SK-N-SH (cell line): ENCODE measurements around the gene SLC4A9. TPM values are rescaled to one million over a fixed set of nuclear protein-coding genes. Genes with fewer than 3 reads are reported as not detected.

ENCODE experiments used
- CTCF ChIA-PET: fragments of 300-600, 350-600 bp; formaldehyde crosslinking; extraction: SDS; loops from one replicate; lab custom pipeline; 2021; lab: Yijun Ruan, JAX
- POLR2A ChIA-PET: fragments of 350-600 bp; sonication (Branson Sonifier 250); formaldehyde crosslinking; extraction: SDS; loops from one replicate; lab custom pipeline; 2020; ENCODE audit warnings: antibody characterized with exemption, inconsistent platforms; lab: Yijun Ruan, JAX
- DNase-seq: peaks from one replicate; pipeline ENCODE4 v3.0.0; 2012
- H2AFZ ChIP-seq: fragments of 200-600 bp; sonication (generic); 2 replicates; pipeline ENCODE4 v1.8.1; 2016; ENCODE audit warnings: antibody characterized with exemption, mild to moderate bottlenecking, low read depth
- H3F3A ChIP-seq: fragments of 200-600 bp; sonication (generic); replicated peaks from 2 replicates; pipeline ENCODE3; 2016; ENCODE audit warnings: antibody characterized with exemption, mild to moderate bottlenecking; ENCODE audit not compliant: insufficient read depth
- H3K27ac ChIP-seq, 2 experiments: fragments of 200-500 bp in 1 of 2; fragments of 200-600 bp in 1 of 2; sonication (Bioruptor generic) in 1 of 2; sonication (generic), shearing (Covaris generic) in 1 of 2; 2 replicates each; pipeline versions ENCODE4 v1.5.1 to v1.6.1; 2014 to 2016; ENCODE audit warnings: low read depth in 2 of 2, inconsistent platforms in 1 of 2, low read length in 1 of 2, mild to moderate bottlenecking in 1 of 2, mixed read lengths in 1 of 2
- H3K27me3 ChIP-seq: fragments of 200-600 bp; sonication (generic), shearing (Covaris generic); 2 replicates; pipeline ENCODE4 v1.6.1; 2016; ENCODE audit warnings: mixed run types; ENCODE audit not compliant: insufficient read depth
- H3K36me3 ChIP-seq, 2 experiments: fragments of 200-500 bp in 1 of 2; fragments of 200-600 bp in 1 of 2; sonication (Bioruptor generic) in 1 of 2; sonication (generic) in 1 of 2; replicated peaks in 1 of 2; 2 replicates each; pipeline versions ENCODE3 to v1.5.1; 2014 to 2016; ENCODE audit warnings: low read length in 1 of 2, mild to moderate bottlenecking in 1 of 2; ENCODE audit not compliant: insufficient read depth in 2 of 2, control insufficient read depth in 1 of 2
- H3K4me1 ChIP-seq, 2 experiments: fragments of 200-500 bp in 1 of 2; fragments of 200-600 bp in 1 of 2; sonication (Bioruptor generic) in 1 of 2; sonication (generic), shearing (Covaris generic) in 1 of 2; 2 replicates each; pipeline versions ENCODE4 v1.5.1 to v1.6.1; 2014 to 2016; ENCODE audit warnings: low read depth in 1 of 2, low read length in 1 of 2, mixed run types in 1 of 2; ENCODE audit not compliant: insufficient read depth in 2 of 2, control insufficient read depth in 1 of 2
- H3K4me2 ChIP-seq: fragments of 200-600 bp; sonication (generic), shearing (Covaris generic); 2 replicates; pipeline ENCODE4 v1.6.1; 2017; ENCODE audit warnings: mixed run types
- H3K4me3 ChIP-seq, 2 experiments: fragments of 200-500 bp in 1 of 2; fragments of 200-600 bp in 1 of 2; sonication (Bioruptor generic) in 1 of 2; sonication (generic), shearing (Covaris generic) in 1 of 2; 2 replicates each; pipeline versions ENCODE4 v1.5.1 to v1.8.1; 2014 to 2016; ENCODE audit warnings: low read depth in 2 of 2, inconsistent platforms in 1 of 2, low read length in 1 of 2, mild to moderate bottlenecking in 1 of 2, mixed read lengths in 1 of 2, moderate library complexity in 1 of 2
- H3K79me2 ChIP-seq: fragments of 200-600 bp; sonication (generic); 2 replicates; pipeline ENCODE4 v1.8.1; 2017; ENCODE audit warnings: mild to moderate bottlenecking; ENCODE audit not compliant: insufficient read depth
- H3K9ac ChIP-seq: fragments of 200-600 bp; sonication (generic); 2 replicates; pipeline ENCODE4 v1.6.1; 2017; ENCODE audit warnings: mixed run types
- H3K9me2 ChIP-seq: fragments of 200-600 bp; sonication (generic); 2 replicates; pipeline ENCODE4 v1.6.1; 2017; ENCODE audit warnings: mixed run types
- H3K9me3 ChIP-seq: fragments of 200-600 bp; sonication (generic); 2 replicates; pipeline ENCODE4 v1.6.1; 2017; ENCODE audit warnings: mixed run types, mild to moderate bottlenecking, moderate library complexity
- H4K20me1 ChIP-seq: fragments of 200-600 bp; sonication (generic); 2 replicates; pipeline ENCODE4 v1.6.1; 2017; ENCODE audit warnings: mild to moderate bottlenecking, mixed run types; ENCODE audit not compliant: insufficient read depth
- ELF1 ChIP-seq: IDR thresholded peaks from 2 replicates; pipeline ENCODE4 v1.4.0; 2012
- EP300 ChIP-seq, 2 experiments: IDR thresholded peaks; 2 replicates each; pipeline versions ENCODE4 v1.4.0 to v1.6.1; 2012; ENCODE audit warnings: borderline replicate concordance in 1 of 2, low read depth in 1 of 2, low read length in 1 of 2
- FOXJ3 ChIP-seq: sonication (generic); formaldehyde crosslinking; IDR thresholded peaks from 2 replicates; pipeline ENCODE4 v1.5.1; 2020; ENCODE audit warnings: mild to moderate bottlenecking, missing genetic modification reagents
- FOXM1 ChIP-seq: IDR thresholded peaks from 2 replicates; pipeline ENCODE4 v1.4.0; 2012; ENCODE audit warnings: low read depth, mild to moderate bottlenecking
- GATA2 ChIP-seq: sonication (generic); formaldehyde crosslinking; IDR thresholded peaks from 2 replicates; pipeline ENCODE4 v1.5.0; 2020; ENCODE audit warnings: mild to moderate bottlenecking, missing genetic modification reagents
- MEF2A ChIP-seq: IDR thresholded peaks from 2 replicates; pipeline ENCODE4 v1.4.0; 2012; ENCODE audit warnings: low read depth, borderline replicate concordance
- NFIC ChIP-seq: IDR thresholded peaks from 2 replicates; pipeline ENCODE4 v1.4.0; 2012; ENCODE audit warnings: borderline replicate concordance
- NRF1 ChIP-seq: IDR thresholded peaks from 2 replicates; pipeline ENCODE4 v1.6.1; 2012; ENCODE audit warnings: low read depth, mild to moderate bottlenecking, low read length
- POLR2AphosphoS5 ChIP-seq: IDR thresholded peaks from 2 replicates; pipeline ENCODE4 v1.6.1; 2012; ENCODE audit warnings: low read depth, low read length
- RAD21 ChIP-seq: IDR thresholded peaks from 2 replicates; pipeline ENCODE4 v1.6.1; 2012; ENCODE audit warnings: mild to moderate bottlenecking, low read length
- RFX5 ChIP-seq: IDR thresholded peaks from 2 replicates; pipeline ENCODE4 v1.6.1; 2012; ENCODE audit warnings: mild to moderate bottlenecking, improper control_type of control experiment, low read length
- RXRA ChIP-seq: IDR thresholded peaks from 2 replicates; pipeline ENCODE4 v1.4.0; 2012; ENCODE audit warnings: low read depth, mild to moderate bottlenecking, borderline replicate concordance
- SIN3A ChIP-seq: IDR thresholded peaks from 2 replicates; pipeline ENCODE4 v1.6.1; 2012; ENCODE audit warnings: low read depth, mild to moderate bottlenecking, low read length, moderate library complexity, borderline replicate concordance
- SMC3 ChIP-seq: IDR thresholded peaks from 2 replicates; pipeline ENCODE4 v1.6.1; 2012; ENCODE audit warnings: low read depth, low read length, improper control_type of control experiment
- TAF1 ChIP-seq: IDR thresholded peaks from 2 replicates; pipeline ENCODE4 v1.6.1; 2012; ENCODE audit warnings: low read depth, mild to moderate bottlenecking, low read length, moderate library complexity, borderline replicate concordance
- TCF12 ChIP-seq: IDR thresholded peaks from 2 replicates; pipeline ENCODE4 v1.4.0; 2012
- USF2 ChIP-seq: fragments of 150-350 bp; IDR thresholded peaks from 2 replicates; pipeline ENCODE4 v1.6.1; 2017; ENCODE audit warnings: antibody characterized with exemption, low read length, low read depth, borderline replicate concordance
- YY1 ChIP-seq: IDR thresholded peaks from 2 replicates; pipeline ENCODE4 v1.4.0; 2012; ENCODE audit warnings: low read depth, mild to moderate bottlenecking
- ZBTB33 ChIP-seq: IDR thresholded peaks from 2 replicates; pipeline ENCODE4 v1.4.0; 2012; ENCODE audit warnings: low read depth, borderline replicate concordance
- WGBS: methylation state at CpG from one replicate; pipeline ENCODE4 v1.1.6; 2017; ENCODE audit warnings: low lambda C conversion rate; 5-methylcytosine and 5-hydroxymethylcytosine counted together
- polyA plus RNA-seq, 3 experiments: library from polyadenylated mRNA; depleted of rRNA; stranded (reverse); fragments of >200 nt; gene quantifications; 2 replicates each; pipeline ENCODE4 v1.2.3, GENCODE V29; 2012
- TF ChIP-seq, protein P1 (sequence below): IDR thresholded peaks from 2 replicates; pipeline ENCODE4 v1.4.0; 2012; ENCODE audit warnings: low read depth

Gene SLC4A9
- 0.02 TPM in 1 of 2 replicates, not detected in the other for polyA plus RNA-seq (2012; rRNA removed)
- 0.01 TPM in 2 replicates for polyA plus RNA-seq (2012; cell fraction: cytosol; rRNA removed)
- polyA plus RNA-seq (2012; cell fraction: nucleus; rRNA removed), result 0.09 and 0.10 TPM in 2 replicates

- no peaks in the 10 kb centered on the region for H3K36me3 ChIP-seq
- no peaks in the 10 kb centered on the region for H3K79me2 ChIP-seq
- no peak within 1 kb of the TSS for H3K4me2 ChIP-seq
- ChIA-PET POLR2A (no interaction called here), CTCF (interaction anchor here (0.7 to 4.8 kb wide), 8 partner anchors 8 to 359 kb away, joined by 3 to 62 read pairs (median 8); no protein-coding TSS in a partner anchor)
- no peaks in the 10 kb centered on the region for H3K27me3 ChIP-seq
- H3K9me2 ChIP-seq, result no peaks in the 10 kb centered on the region
- TF ChIP-seq TAF1, result no peak
- no peak within 1 kb of the TSS for H2AFZ ChIP-seq
- no peak within 1 kb of the TSS for H3K9ac ChIP-seq
- no peaks in the 10 kb centered on the region for H3K9me3 ChIP-seq
- peaks cover 0 to 6% of the 10 kb centered on the region in 2 experiments; a peak in 1 of 4 replicates for H3K4me1 ChIP-seq
- H3K4me3 ChIP-seq, result no peak within 1 kb of the TSS; a peak in 1 of 4 replicates
- H3K27ac ChIP-seq, result no peak within 1 kb of the TSS
- peaks cover 4% of the 10 kb centered on the region for H3F3A ChIP-seq
- no peak for DNase-seq
- no peaks in the 10 kb centered on the region for H4K20me1 ChIP-seq
- WGBS, result 86% methylated on average over 2 of the region's 2 CpGs
These were observed at the start of gene SLC4A9 for GRCh38 chr5:140360101-140360500. TSS of gene SLC4A9 (plus strand) at chr5:140360194. CDS start at chr5:140360237, 43 bp downstream.

GRCh38 chr5:140310434-140310833, 49.6 kb upstream of the SLC4A9 start:
- no peak overlapping the region for H3K4me3 ChIP-seq
- H3K9me3 ChIP-seq, result no peaks in the 10 kb centered on the region
- WGBS, result 72% methylated on average over 2 of the region's 2 CpGs
- H3K4me1 ChIP-seq, result peaks cover 0 to 29% of the 10 kb centered on the region in 2 experiments; a peak in 3 of 4 replicates
- no peaks in the 10 kb centered on the region for H3K36me3 ChIP-seq
- H3K27me3 ChIP-seq, result no peaks in the 10 kb centered on the region
- no peaks in the 10 kb centered on the region for H3K9me2 ChIP-seq
- no peaks in the 10 kb centered on the region for H4K20me1 ChIP-seq
- ChIA-PET CTCF (interaction anchor here (1.0 to 2.1 kb wide), 3 partner anchors 10 to 41 kb away, joined by 3 to 6 read pairs (median 6); partner anchors contain the start of gene HBEGF), POLR2A (no interaction called here)
- H3K9ac ChIP-seq, result peak overlapping the region; percentile 87
- H3K79me2 ChIP-seq, result no peaks in the 10 kb centered on the region
- peak overlapping the region in 1 of 2 experiments; percentile 100; a peak in 2 of 4 replicates for H3K27ac ChIP-seq
- H3F3A ChIP-seq, result peaks cover 34% of the 10 kb centered on the region
- H2AFZ ChIP-seq, result peak overlapping the region; percentile 33; the same call in 1 of the 2 replicates
- TF ChIP-seq USF2 (no peak), RXRA (no peak), NRF1 (no peak), GATA2 (no peak), YY1 (no peak)
- no peak for DNase-seq
- H3K4me2 ChIP-seq, result peak overlapping the region; percentile 56; the same call in 1 of the 2 replicates

GRCh38 chr5:140311011-140311467, 49.0 kb upstream of the SLC4A9 start:
- H3K27me3 ChIP-seq, result no peaks in the 10 kb centered on the region
- H3K27ac ChIP-seq, result peak overlapping the region in 1 of 2 experiments; percentile 100; a peak in 2 of 4 replicates
- H3K9ac ChIP-seq, result peak overlapping the region; percentile 87; the same call in 1 of the 2 replicates
- H3K4me3 ChIP-seq, result no peak overlapping the region
- no peaks in the 10 kb centered on the region for H3K36me3 ChIP-seq
- WGBS, result 54% methylated on average over 5 of the region's 5 CpGs
- no peaks in the 10 kb centered on the region for H3K9me3 ChIP-seq
- ChIA-PET POLR2A (no interaction called here), CTCF (interaction anchor here (1.0 to 2.1 kb wide), 2 partner anchors 10 to 35 kb away, joined by 3 to 6 read pairs; partner anchors contain the start of gene HBEGF)
- peaks cover 0 to 29% of the 10 kb centered on the region in 2 experiments; a peak in 3 of 4 replicates for H3K4me1 ChIP-seq
- no peak overlapping the region for H2AFZ ChIP-seq
- peak overlapping the region; percentile 56 for H3K4me2 ChIP-seq
- H3K9me2 ChIP-seq, result no peaks in the 10 kb centered on the region
- no peaks in the 10 kb centered on the region for H3K79me2 ChIP-seq
- no peaks in the 10 kb centered on the region for H4K20me1 ChIP-seq
- DNase-seq, result no peak
- H3F3A ChIP-seq, result peaks cover 34% of the 10 kb centered on the region
- TF ChIP-seq NRF1 (no peak), SIN3A (no peak), EP300 (IDR thresholded peaks at IDR 0.05; ENCODE audit: borderline replicate concordance in 1 of 2, low read depth in 1 of 2, low read length in 1 of 2) (peak in 1 of 2 experiments; percentile 41; a peak in 1 of 4 replicates), RAD21 (no peak), FOXJ3 (CRISPR knock-in tag) (no peak), NFIC (peak; percentile 60), SMC3 (no peak), ZBTB33 (no peak), FOXM1 (no peak), RFX5 (no peak), MEF2A (no peak), TCF12 (peak; percentile 57), ELF1 (no peak), POLR2AphosphoS5 (no peak)
- TF ChIP-seq, protein P1, sequence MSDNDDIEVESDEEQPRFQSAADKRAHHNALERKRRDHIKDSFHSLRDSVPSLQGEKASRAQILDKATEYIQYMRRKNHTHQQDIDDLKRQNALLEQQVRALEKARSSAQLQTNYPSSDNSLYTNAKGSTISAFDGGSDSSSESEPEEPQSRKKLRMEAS, result peak; percentile 45; the same call in 1 of the 2 replicates
